ENCODE results near the gene NUCKS1. TPM values are rescaled to one million over a fixed set of nuclear protein-coding genes. Genes with fewer than 3 reads are reported as not detected.

NUCKS1 gene
- total RNA-seq, 1 experiment from 2014 or later: 237 TPM

GRCh38 chr1:205777994-205778393 lies 28.0 kb upstream of the NUCKS1 start:
- no peaks in the 10 kb centered on the region for H3K36me3 ChIP-seq (ENCODE audit: control insufficient read depth in 1 of 2, insufficient read depth in 2 of 2, low read length in 2 of 2)
- ChIA-PET CTCF (no interaction called here), RAD21 (ENCODE audit: low non-redundant PET in 1 of 2, low total read pairs in 2 of 2, uncharacterized antibody in 2 of 2, unreplicated experiment in 2 of 2) (no interaction called here), POLR2A (no interaction called here)
- no peak overlapping the region for H3K4me3 ChIP-seq (replicated peaks in 1 of 2; ENCODE audit: low read depth in 1 of 2, low read length in 2 of 2)
- H2AFZ ChIP-seq (ENCODE audit: low read depth, low read length, poor library complexity, severe bottlenecking): no peak overlapping the region
- no TSS peak for BruUV-seq (replicated peaks)
- no peaks in the 10 kb centered on the region for H3K9me2 ChIP-seq (ENCODE audit: insufficient read depth)
- intact Hi-C loops (cut with micrococcal nuclease): no loop called here
- ATAC-seq (no peak), DNase-seq (ENCODE audit: low read depth, low spot score) (no peak)
- no peaks in the 10 kb centered on the region for H3K9me3 ChIP-seq (ENCODE audit: control insufficient read depth in 1 of 2, insufficient read depth in 1 of 2, low read depth in 1 of 2, low read length in 2 of 2)
- no peaks in the 10 kb centered on the region for H3K27me3 ChIP-seq (ENCODE audit: insufficient read depth, low read length)
- no peak overlapping the region for H3K27ac ChIP-seq (ENCODE audit: low read depth, low read length)
- TF ChIP-seq CTCF (IDR thresholded peaks at IDR 0.05 in 2 of 3, conservative IDR thresholded peaks at IDR 0.05 in 1 of 3; ENCODE audit: borderline replicate concordance in 1 of 3, insufficient read depth in 1 of 3, low read depth in 2 of 3, low read length in 2 of 3): no peak
- TF ChIP-seq JUND (IDR thresholded peaks at IDR 0.05): no peak
- TF ChIP-seq EZH2 (IDR thresholded peaks at IDR 0.05): no peak
- TF ChIP-seq RAD21 (IDR thresholded peaks at IDR 0.05; ENCODE audit: low read depth): no peak
- no peak for TF ChIP-seq ZBTB33 (IDR thresholded peaks at IDR 0.05; ENCODE audit: extremely low read depth, insufficient replicate concordance, low read length)
- no peak for TF ChIP-seq YY1 (IDR thresholded peaks at IDR 0.05; ENCODE audit: extremely low read depth, insufficient replicate concordance, low read depth, low read length)
- TF ChIP-seq FOSL1 (IDR thresholded peaks at IDR 0.05; ENCODE audit: low read depth): no peak
- TF ChIP-seq SIN3A (IDR thresholded peaks at IDR 0.05; ENCODE audit: low read depth): no peak
- no peak for TF ChIP-seq ATF3 (IDR thresholded peaks at IDR 0.05)
- no peak for TF ChIP-seq ZFX (IDR thresholded peaks at IDR 0.05)
- no peak for TF ChIP-seq ELF1 (IDR thresholded peaks at IDR 0.05; ENCODE audit: borderline replicate concordance, low read depth)
- no peak for TF ChIP-seq CBX3 (IDR thresholded peaks at IDR 0.05; ENCODE audit: low read depth)
- H3K4me1 ChIP-seq (ENCODE audit: control insufficient read depth in 1 of 2, insufficient read depth in 2 of 2, low read length in 2 of 2): peaks cover 3 to 19% of the 10 kb centered on the region in 2 experiments; a peak in 3 of 4 replicates
- no peak overlapping the region for H3K9ac ChIP-seq (ENCODE audit: low read length)
- H3K79me2 ChIP-seq (ENCODE audit: insufficient read depth, low read length): no peaks in the 10 kb centered on the region
- no peak overlapping the region for H3K4me2 ChIP-seq (ENCODE audit: low read length)
- H4K20me1 ChIP-seq (ENCODE audit: insufficient read depth): no peaks in the 10 kb centered on the region
